Measurements from ENCODE around the gene BAIAP3.

BAIAP3 gene

DNA sequence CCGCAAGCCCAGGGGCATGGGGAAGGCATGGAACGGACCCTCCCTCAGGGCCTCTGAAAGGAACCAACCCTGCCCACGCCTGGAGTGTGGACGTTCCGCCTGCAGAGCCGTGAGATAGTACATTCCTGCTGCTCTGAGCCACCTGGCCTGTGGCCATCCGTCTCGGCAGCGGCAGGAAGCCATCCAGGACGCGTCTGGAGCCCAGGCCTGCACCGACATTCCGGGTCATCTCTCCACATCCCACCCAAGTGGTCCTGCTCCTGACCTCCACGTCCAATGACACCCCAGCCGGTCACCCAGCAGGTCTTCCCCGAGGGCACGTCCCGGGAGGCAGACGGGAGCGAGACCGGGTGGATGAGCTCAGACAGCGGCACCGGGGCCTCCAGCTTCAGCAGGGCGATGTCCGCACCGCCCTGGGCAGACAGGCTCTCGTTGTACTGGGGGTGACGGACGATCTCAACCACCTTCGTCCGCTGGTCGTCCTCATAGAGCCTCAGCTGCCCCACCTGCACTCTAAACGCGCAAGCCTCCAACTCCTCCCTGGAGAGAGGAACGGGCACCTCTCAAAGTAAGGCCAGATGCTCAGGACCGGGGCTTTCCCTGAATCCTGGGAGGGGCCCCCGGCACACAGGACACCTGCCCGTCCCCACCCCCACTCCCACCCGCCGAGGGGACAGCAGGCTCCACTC is 45.3 kb upstream of the BAIAP3 start:
- Histone ChIP-seq H3K27ac (ENCODE audit: low read depth, low read length) (no peak overlapping the region), H2BK5ac (ENCODE audit: low read length) (no peak overlapping the region), H2BK15ac (replicated peaks; ENCODE audit: low read depth) (no peak overlapping the region), H3K4me1 (ENCODE audit: control insufficient read depth, low read depth, low read length) (peaks cover 3% of the 10 kb centered on the region), H3K27me3 (ENCODE audit: insufficient read depth, low read length, poor library complexity) (no peaks in the 10 kb centered on the region), H4K5ac (ENCODE audit: low read length) (no peak overlapping the region), H3K23ac (ENCODE audit: low read length) (no peak overlapping the region), H4K8ac (ENCODE audit: low read depth, low read length) (no peak overlapping the region), H3K4me2 (ENCODE audit: low read length) (no peak overlapping the region), H3K36me3 (ENCODE audit: control insufficient read depth, insufficient read depth, low read length) (no peaks in the 10 kb centered on the region), H3K18ac (ENCODE audit: low read length) (no peak overlapping the region), H2AK5ac (ENCODE audit: low read length) (no peak overlapping the region), H3K79me1 (ENCODE audit: low read length) (no peaks in the 10 kb centered on the region), H3K4ac (ENCODE audit: low read depth, low read length) (no peak overlapping the region), H3K9ac (ENCODE audit: low read length) (no peak overlapping the region), H3K79me2 (ENCODE audit: control insufficient read depth, insufficient read depth, low read length) (no peaks in the 10 kb centered on the region), H3K4me3 (ENCODE audit: low read length) (no peak overlapping the region), H2BK120ac (ENCODE audit: low read depth, low read length) (no peak overlapping the region), H3K56ac (ENCODE audit: low read length) (no peak overlapping the region)
- no CpG with 5 or more reads among the region's 40 CpGs for WGBS (ENCODE audit: extremely low coverage, insufficient coverage, low lambda C conversion rate)
- DNase-seq: no peak

DNA sequence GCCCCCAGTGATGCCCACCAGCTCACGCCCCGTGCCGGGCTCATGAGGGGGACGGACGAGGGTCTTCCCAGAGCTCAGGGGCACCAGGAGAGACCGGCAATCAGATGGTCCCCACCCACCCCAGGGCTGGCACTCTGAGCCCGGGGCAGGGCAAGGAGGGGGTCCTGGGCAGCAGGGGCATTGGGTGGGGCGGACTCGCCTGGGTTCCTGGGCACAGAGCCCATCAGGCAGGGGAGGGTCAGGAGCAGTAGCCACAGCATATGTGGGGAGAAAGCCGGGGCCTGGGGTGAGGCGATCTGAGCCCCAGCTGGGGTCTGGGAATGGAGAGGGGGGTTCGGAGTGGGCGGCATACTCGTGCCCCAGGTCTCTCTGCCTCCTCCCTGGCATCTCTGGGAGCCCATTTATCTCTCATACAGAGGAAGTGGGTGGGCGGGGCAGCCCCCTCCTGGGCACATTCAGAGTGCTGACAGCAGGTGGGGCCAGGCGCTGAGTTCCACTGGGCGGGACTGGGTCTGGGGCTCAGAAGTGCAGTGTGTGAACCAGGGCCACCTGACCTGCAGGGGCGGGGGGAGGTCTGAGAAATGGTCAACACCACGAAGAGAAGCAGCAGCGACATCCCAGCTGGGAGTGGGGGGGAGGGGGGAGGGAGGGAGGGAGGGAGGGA is 44.5 kb upstream of the BAIAP3 start:
- Histone ChIP-seq H3K9ac (ENCODE audit: low read length) (no peak overlapping the region), H3K4ac (ENCODE audit: low read depth, low read length) (no peak overlapping the region), H3K79me1 (ENCODE audit: low read length) (no peaks in the 10 kb centered on the region), H3K18ac (ENCODE audit: low read length) (no peak overlapping the region), H3K56ac (ENCODE audit: low read length) (no peak overlapping the region), H3K23ac (ENCODE audit: low read length) (no peak overlapping the region), H3K27ac (ENCODE audit: low read depth, low read length) (no peak overlapping the region), H3K27me3 (ENCODE audit: insufficient read depth, low read length, poor library complexity) (no peaks in the 10 kb centered on the region), H2AK5ac (ENCODE audit: low read length) (no peak overlapping the region), H2BK120ac (ENCODE audit: low read depth, low read length) (no peak overlapping the region), H3K36me3 (ENCODE audit: control insufficient read depth, insufficient read depth, low read length) (no peaks in the 10 kb centered on the region), H3K79me2 (ENCODE audit: control insufficient read depth, insufficient read depth, low read length) (no peaks in the 10 kb centered on the region), H4K8ac (ENCODE audit: low read depth, low read length) (no peak overlapping the region), H3K4me3 (ENCODE audit: low read length) (no peak overlapping the region), H4K5ac (ENCODE audit: low read length) (no peak overlapping the region), H3K4me1 (ENCODE audit: control insufficient read depth, low read depth, low read length) (no peaks in the 10 kb centered on the region), H2BK15ac (replicated peaks; ENCODE audit: low read depth) (no peak overlapping the region), H3K4me2 (ENCODE audit: low read length) (no peak overlapping the region), H2BK5ac (ENCODE audit: low read length) (no peak overlapping the region)
- peak; percentile 62 for DNase-seq
- no CpG with 5 or more reads among the region's 20 CpGs for WGBS (ENCODE audit: extremely low coverage, insufficient coverage, low lambda C conversion rate)

DNA sequence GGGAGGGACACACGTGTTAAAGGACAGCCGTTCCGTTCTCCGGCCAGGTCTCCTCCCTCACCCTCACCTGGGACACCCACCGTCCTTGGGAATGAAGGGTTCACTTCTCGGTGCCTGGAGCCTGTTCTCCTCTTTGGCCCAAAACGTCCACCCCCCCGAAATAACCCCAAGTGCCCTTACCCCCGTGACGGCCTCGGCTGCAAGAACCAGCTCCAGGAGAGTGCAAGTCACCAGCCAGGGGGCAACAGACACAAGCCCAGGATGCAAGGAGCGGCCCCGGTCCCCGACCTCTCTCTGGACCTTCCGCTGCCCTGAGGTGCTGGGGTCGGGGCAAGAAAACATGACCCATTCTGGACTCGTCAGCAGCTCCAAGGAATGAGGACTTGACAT is 44.0 kb upstream of the BAIAP3 start:
- H4K8ac ChIP-seq (ENCODE audit: low read depth, low read length): no peak overlapping the region
- no peak overlapping the region for H3K4ac ChIP-seq (ENCODE audit: low read depth, low read length)
- no peaks in the 10 kb centered on the region for H3K4me1 ChIP-seq (ENCODE audit: control insufficient read depth, low read depth, low read length)
- no peak overlapping the region for H2BK5ac ChIP-seq (ENCODE audit: low read length)
- H3K79me1 ChIP-seq (ENCODE audit: low read length): no peaks in the 10 kb centered on the region
- no peaks in the 10 kb centered on the region for H3K27me3 ChIP-seq (ENCODE audit: insufficient read depth, low read length, poor library complexity)
- no peak overlapping the region for H4K5ac ChIP-seq (ENCODE audit: low read length)
- no peak overlapping the region for H3K56ac ChIP-seq (ENCODE audit: low read length)
- H3K18ac ChIP-seq (ENCODE audit: low read length): no peak overlapping the region
- H2BK120ac ChIP-seq (ENCODE audit: low read depth, low read length): no peak overlapping the region
- H3K23ac ChIP-seq (ENCODE audit: low read length): no peak overlapping the region
- no CpG with 5 or more reads among the region's 17 CpGs for WGBS (ENCODE audit: extremely low coverage, insufficient coverage, low lambda C conversion rate)
- H3K36me3 ChIP-seq (ENCODE audit: control insufficient read depth, insufficient read depth, low read length): no peaks in the 10 kb centered on the region
- H3K4me2 ChIP-seq (ENCODE audit: low read length): peak overlapping the region; percentile 48
- H3K9ac ChIP-seq (ENCODE audit: low read length): no peak overlapping the region
- H2AK5ac ChIP-seq (ENCODE audit: low read length): no peak overlapping the region
- H3K79me2 ChIP-seq (ENCODE audit: control insufficient read depth, insufficient read depth, low read length): no peaks in the 10 kb centered on the region
- no peak for DNase-seq
- no peak overlapping the region for H3K4me3 ChIP-seq (ENCODE audit: low read length)
- no peak overlapping the region for H3K27ac ChIP-seq (ENCODE audit: low read depth, low read length)
- no peak overlapping the region for H2BK15ac ChIP-seq (replicated peaks; ENCODE audit: low read depth)

DNA sequence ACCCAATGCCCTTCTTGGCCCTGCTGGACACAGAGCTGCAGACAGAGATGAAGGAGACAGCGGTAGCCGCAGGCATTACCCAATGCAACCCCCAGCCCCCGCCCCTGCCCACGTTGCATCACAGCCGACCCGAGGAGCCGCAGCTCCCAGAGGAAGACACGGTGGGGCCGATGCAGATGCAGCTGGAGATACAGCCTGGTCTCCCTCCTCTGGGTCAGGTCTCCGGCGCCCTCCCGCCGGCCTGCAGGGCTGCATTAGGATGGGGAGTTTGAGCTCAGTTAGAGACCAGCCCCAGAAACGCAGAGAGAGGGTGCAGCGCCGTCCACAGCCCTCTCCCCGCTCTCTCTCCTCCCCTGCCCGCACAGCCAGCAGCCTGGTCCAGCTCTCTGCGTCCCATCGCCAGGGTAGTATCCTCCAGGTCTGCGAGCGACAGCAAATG is 43.4 kb upstream of the BAIAP3 start:
- H3K23ac ChIP-seq (ENCODE audit: low read length): no peak overlapping the region
- H2BK5ac ChIP-seq (ENCODE audit: low read length): no peak overlapping the region
- H4K8ac ChIP-seq (ENCODE audit: low read depth, low read length): no peak overlapping the region
- H3K79me1 ChIP-seq (ENCODE audit: low read length): no peaks in the 10 kb centered on the region
- H3K9ac ChIP-seq (ENCODE audit: low read length): no peak overlapping the region
- no peak overlapping the region for H2AK5ac ChIP-seq (ENCODE audit: low read length)
- no peak overlapping the region for H2BK120ac ChIP-seq (ENCODE audit: low read depth, low read length)
- no peaks in the 10 kb centered on the region for H3K27me3 ChIP-seq (ENCODE audit: insufficient read depth, low read length, poor library complexity)
- no peak overlapping the region for H3K56ac ChIP-seq (ENCODE audit: low read length)
- DNase-seq: no peak
- WGBS (ENCODE audit: extremely low coverage, insufficient coverage, low lambda C conversion rate): no CpG with 5 or more reads among the region's 22 CpGs
- H3K4me1 ChIP-seq (ENCODE audit: control insufficient read depth, low read depth, low read length): no peaks in the 10 kb centered on the region
- H3K79me2 ChIP-seq (ENCODE audit: control insufficient read depth, insufficient read depth, low read length): no peaks in the 10 kb centered on the region
- no peak overlapping the region for H3K27ac ChIP-seq (ENCODE audit: low read depth, low read length)
- no peaks in the 10 kb centered on the region for H3K36me3 ChIP-seq (ENCODE audit: control insufficient read depth, insufficient read depth, low read length)
- H2BK15ac ChIP-seq (replicated peaks; ENCODE audit: low read depth): no peak overlapping the region
- no peak overlapping the region for H3K18ac ChIP-seq (ENCODE audit: low read length)
- no peak overlapping the region for H3K4ac ChIP-seq (ENCODE audit: low read depth, low read length)
- no peak overlapping the region for H4K5ac ChIP-seq (ENCODE audit: low read length)
- no peak overlapping the region for H3K4me3 ChIP-seq (ENCODE audit: low read length)
- H3K4me2 ChIP-seq (ENCODE audit: low read length): no peak overlapping the region

DNA sequence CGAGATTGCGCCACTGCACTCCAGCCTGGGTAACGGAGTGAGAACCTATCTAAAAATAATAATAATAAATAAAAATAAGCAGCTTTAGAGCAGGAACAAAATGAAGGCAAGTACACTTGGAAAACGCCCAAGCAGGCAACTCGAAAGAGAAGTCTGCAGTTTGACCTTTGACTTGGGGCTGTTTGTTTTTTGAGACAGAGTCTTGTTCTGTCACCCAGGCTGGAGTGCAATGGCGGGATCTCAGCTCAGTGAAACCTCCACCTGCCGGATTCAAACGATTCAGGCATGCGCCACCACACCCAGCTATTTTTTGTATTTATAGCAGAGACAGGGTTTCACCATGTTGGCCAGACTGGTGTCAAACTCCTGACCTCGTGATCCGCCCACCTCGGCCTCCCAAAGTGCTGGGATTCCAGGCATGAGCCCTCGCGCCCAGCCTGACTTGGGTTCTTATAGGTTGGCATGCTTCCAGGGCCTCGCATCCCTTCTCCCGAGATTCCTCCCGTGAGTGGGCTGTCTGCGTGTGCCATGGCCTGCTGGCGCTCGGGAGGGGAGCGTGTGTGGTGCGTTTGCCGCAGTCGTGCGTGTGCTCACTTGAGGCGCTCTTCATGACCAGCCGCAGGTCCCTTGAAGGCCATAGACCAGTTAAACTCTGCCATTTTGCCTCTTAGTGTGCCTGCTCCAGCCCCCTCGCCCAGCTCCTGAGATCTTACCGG is 42.4 kb upstream of the BAIAP3 start:
- H3K56ac ChIP-seq (ENCODE audit: low read length): no peak overlapping the region
- no CpG with 5 or more reads among the region's 29 CpGs for WGBS (ENCODE audit: extremely low coverage, insufficient coverage, low lambda C conversion rate)

More for the DNA sequence above, 42.4 kb upstream of the BAIAP3 start:
- Histone ChIP-seq H3K27ac (ENCODE audit: low read depth, low read length) (no peak overlapping the region), H3K23ac (ENCODE audit: low read length) (no peak overlapping the region), H3K79me2 (ENCODE audit: control insufficient read depth, insufficient read depth, low read length) (no peaks in the 10 kb centered on the region), H4K8ac (ENCODE audit: low read depth, low read length) (no peak overlapping the region), H3K79me1 (ENCODE audit: low read length) (no peaks in the 10 kb centered on the region), H3K4me1 (ENCODE audit: control insufficient read depth, low read depth, low read length) (no peaks in the 10 kb centered on the region), H3K4me3 (ENCODE audit: low read length) (no peak overlapping the region), H2BK15ac (replicated peaks; ENCODE audit: low read depth) (no peak overlapping the region), H3K4me2 (ENCODE audit: low read length) (no peak overlapping the region), H4K5ac (ENCODE audit: low read length) (no peak overlapping the region), H3K18ac (ENCODE audit: low read length) (no peak overlapping the region), H2BK5ac (ENCODE audit: low read length) (no peak overlapping the region), H2AK5ac (ENCODE audit: low read length) (no peak overlapping the region), H2BK120ac (ENCODE audit: low read depth, low read length) (no peak overlapping the region), H3K9ac (ENCODE audit: low read length) (no peak overlapping the region), H3K36me3 (ENCODE audit: control insufficient read depth, insufficient read depth, low read length) (no peaks in the 10 kb centered on the region), H3K27me3 (ENCODE audit: insufficient read depth, low read length, poor library complexity) (no peaks in the 10 kb centered on the region), H3K4ac (ENCODE audit: low read depth, low read length) (no peak overlapping the region)
- DNase-seq: no peak

Measured in mesendoderm (in vitro differentiated cells).